B cell (primary cell): ENCODE measurements around the gene TINAGL1. TPM values are rescaled to one million over a fixed set of nuclear protein-coding genes. Genes with fewer than 3 reads are reported as not detected.

Source experiments
- ATAC-seq: fragments of 200-7000 bp; cut with Tn5 transposase; one replicate; pipeline ENCODE4 v1.10.0; 2021; ENCODE audit warnings: low read depth, mild to moderate bottlenecking, moderate number of reproducible peaks, moderate library complexity
- CTCF ChIA-PET: fragments of 350-600 bp; sonication (Branson Sonifier 250); formaldehyde crosslinking; loops from one replicate; lab custom pipeline; 2021; ENCODE audit warnings: antibody characterized with exemption, inconsistent platforms; lab: Charles Lee
- POLR2A ChIA-PET: fragments of 350-600 bp; sonication (Branson Sonifier 250); formaldehyde crosslinking; loops from one replicate; lab custom pipeline; 2021; ENCODE audit warnings: antibody characterized with exemption; lab: Charles Lee
- DNase-seq: peaks from one replicate; pipeline ENCODE4 v3.0.0; 2013
- H2AFZ ChIP-seq: 2 replicates; pipeline ENCODE4 v1.6.1; 2012; ENCODE audit warnings: mild to moderate bottlenecking, low read depth, low read length; ENCODE audit not compliant: insufficient read depth, poor library complexity, severe bottlenecking
- H3K27ac ChIP-seq, 2 donors: 1 replicate in 1 of 2; 2 replicates in 1 of 2; pipeline ENCODE4 v1.5.1; 2012 to 2013; ENCODE audit warnings: low read length in 2 of 2, mild to moderate bottlenecking in 2 of 2, moderate library complexity in 1 of 2
- H3K27me3 ChIP-seq, 4 experiments: fragments of 200-600 bp in 1 of 4; sonication (generic) in 1 of 4; replicated peaks in 1 of 4; 1 replicate in 2 of 4; 2 replicates in 2 of 4; pipeline versions ENCODE4 v1.6.1 to v1.7.0; 2013 to 2016; ENCODE audit warnings: low read length in 3 of 4, mild to moderate bottlenecking in 2 of 4, mixed read lengths in 1 of 4, moderate library complexity in 1 of 4; ENCODE audit not compliant: insufficient read depth in 4 of 4, control insufficient read depth in 3 of 4; ENCODE audit errors: control extremely low read depth in 1 of 4
- H3K36me3 ChIP-seq, 2 experiments: replicated peaks in 1 of 2; 1 replicate in 1 of 2; 2 replicates in 1 of 2; pipeline versions ENCODE4 v1.6.1 to v1.7.1; 2013; ENCODE audit warnings: low read length in 1 of 2; ENCODE audit not compliant: insufficient read depth in 2 of 2, control insufficient read depth in 1 of 2; ENCODE audit errors: control extremely low read depth in 1 of 2, extremely low read depth in 1 of 2
- H3K4me1 ChIP-seq, 2 donors: fragments of 200-600 bp in 1 of 2; sonication (generic) in 1 of 2; 1 replicate in 1 of 2; 2 replicates in 1 of 2; pipeline versions ENCODE4 v1.5.1 to v1.6.1; 2013 to 2017; ENCODE audit warnings: low read length in 2 of 2; ENCODE audit not compliant: control insufficient read depth in 2 of 2, insufficient read depth in 2 of 2
- H3K4me2 ChIP-seq: replicated peaks from 2 replicates; pipeline ENCODE3; 2012; ENCODE audit warnings: mild to moderate bottlenecking, low read depth, low read length; ENCODE audit not compliant: poor library complexity, severe bottlenecking
- H3K4me3 ChIP-seq, 5 experiments: fragments of 200-600 bp in 1 of 5; sonication (generic) in 1 of 5; 1 replicate in 3 of 5; 2 replicates in 2 of 5; pipeline versions ENCODE4 v1.5.1 to v1.7.0; 2011 to 2016; ENCODE audit warnings: low read length in 4 of 5, mild to moderate bottlenecking in 4 of 5, low read depth in 2 of 5, control low read depth in 1 of 5, moderate library complexity in 1 of 5; ENCODE audit not compliant: insufficient read depth in 1 of 5; ENCODE audit errors: control extremely low read depth in 1 of 5, extremely low read depth in 1 of 5
- H3K79me2 ChIP-seq: fragments of 200-600 bp; sonication (generic); one replicate; pipeline ENCODE4 v1.6.0; 2016; ENCODE audit warnings: low read length; ENCODE audit not compliant: control insufficient read depth, insufficient read depth
- H3K9ac ChIP-seq: fragments of 200-600 bp; sonication (generic); 2 replicates; pipeline ENCODE4 v1.6.1; 2017; ENCODE audit warnings: mild to moderate bottlenecking, low read length, moderate library complexity
- H3K9me3 ChIP-seq, 3 donors: one replicate each; pipeline versions ENCODE4 v1.6.1 to v1.7.1; 2013; ENCODE audit warnings: low read length in 2 of 3; ENCODE audit not compliant: control insufficient read depth in 2 of 3, insufficient read depth in 1 of 3; ENCODE audit errors: control extremely low read depth in 1 of 3
- H4K20me1 ChIP-seq: 2 replicates; pipeline ENCODE4 v1.6.0; 2012; ENCODE audit warnings: mild to moderate bottlenecking, low read length; ENCODE audit not compliant: insufficient read depth, control insufficient read depth, poor library complexity, severe bottlenecking
- H3K27ac Mint-ChIP-seq: one replicate; pipeline ENCODE4 v1.8.0; 2021; ENCODE audit warnings: mixed read lengths
- H3K27me3 Mint-ChIP-seq: one replicate; pipeline ENCODE4 v1.8.0; 2021; ENCODE audit warnings: mixed read lengths
- H3K4me1 Mint-ChIP-seq: one replicate; pipeline ENCODE4 v1.8.0; 2021; ENCODE audit warnings: mixed read lengths
- H3K4me3 Mint-ChIP-seq: one replicate; pipeline ENCODE4 v1.8.0; 2021; ENCODE audit warnings: mixed read lengths
- H3K9me3 Mint-ChIP-seq: one replicate; pipeline ENCODE4 v1.8.0; 2022; ENCODE audit warnings: mixed read lengths; ENCODE audit not compliant: insufficient read depth
- CTCF ChIP-seq: fragments of 200-600 bp; IDR thresholded peaks from one replicate; pipeline ENCODE4 v1.8.0; 2022; ENCODE audit warnings: antibody characterized with exemption, mild to moderate bottlenecking
- EZH2 ChIP-seq: IDR thresholded peaks from 2 replicates; pipeline ENCODE4 v1.6.1; 2012; ENCODE audit warnings: borderline replicate concordance, low read depth, mild to moderate bottlenecking, moderate library complexity, low read length; ENCODE audit not compliant: insufficient read depth, poor library complexity, severe bottlenecking
- WGBS: methylation state at CpG from one replicate; pipeline ENCODE4 v1.1.5; 2013; ENCODE audit warnings: missing lambda C conversion rate; ENCODE audit not compliant: insufficient coverage; 5-methylcytosine and 5-hydroxymethylcytosine counted together
- intact Hi-C: fragments of 100-400 bp; cut with micrococcal nuclease; formaldehyde crosslinking; loops from one replicate; pipeline ENCODE4 v1.10.0; 2022
- polyA plus RNA-seq: library from polyadenylated mRNA; depleted of rRNA; stranded (reverse); fragments of >200 nt; gene quantifications from 2 replicates; pipeline ENCODE4 v1.2.3, GENCODE V29; 2012
- total RNA-seq, 2 donors: library from RNA; stranded (reverse); fragments of 120-200 nt in 1 of 2; gene quantifications; 1 replicate in 1 of 2; 2 replicates in 1 of 2; pipeline versions ENCODE4 v1.2.3 to v1.2.4, GENCODE V29; 2013 to 2022

The TINAGL1 gene
- total and polyA plus RNA-seq, 2 donors (not counting 1 experiment from before 2014, with no cell fraction given): not detected

GRCh38 chr1:31593770-31594632 is 17.7 kb downstream of the TINAGL1 start:
- intact Hi-C loops: loop anchor here (1.0 kb wide), 1 partner anchor 24 kb away; no protein-coding TSS in a partner anchor
- WGBS: 45% methylated on average over 8 of the region's 10 CpGs
- ChIA-PET CTCF (interaction anchor here (1.0 to 1.9 kb wide), 3 partner anchors 23 to 31 kb away, joined by 3 to 10 read pairs (median 4); partner anchors contain the start of gene HCRTR1), POLR2A (no interaction called here)
- TF ChIP-seq CTCF (peak; percentile 65), EZH2 (no peak)
- H3K27ac ChIP-seq: no peak overlapping the region
- H3K4me3 Mint-ChIP-seq: no peak overlapping the region
- H3K9me3 Mint-ChIP-seq: no peaks in the 10 kb centered on the region
- no peak overlapping the region for H3K27ac Mint-ChIP-seq
- no peak overlapping the region for H2AFZ ChIP-seq
- no peaks in the 10 kb centered on the region for H4K20me1 ChIP-seq
- no peaks in the 10 kb centered on the region for H3K4me1 ChIP-seq
- H3K4me3 ChIP-seq: no peak overlapping the region
- H3K4me2 ChIP-seq: no peak overlapping the region
- peaks cover 11% of the 10 kb centered on the region for H3K4me1 Mint-ChIP-seq
- DNase-seq (peak; percentile 75), ATAC-seq (peak; percentile 81)
- H3K9ac ChIP-seq: no peak overlapping the region
- H3K27me3 Mint-ChIP-seq: peaks cover 28% of the 10 kb centered on the region
- H3K79me2 ChIP-seq: no peaks in the 10 kb centered on the region
- H3K27me3 ChIP-seq: peaks cover 0 to 12% (median 2%) of the 10 kb centered on the region in 4 experiments
- H3K36me3 ChIP-seq: no peaks in the 10 kb centered on the region
- no peaks in the 10 kb centered on the region for H3K9me3 ChIP-seq
